SK-N-SH (cell line): ENCODE results near the gene MAP3K4. TPM values are rescaled to one million over a fixed set of nuclear protein-coding genes. Genes with fewer than 3 reads are reported as not detected.

ENCODE experiments used
- CTCF ChIA-PET: fragments of 300-600, 350-600 bp; formaldehyde crosslinking; extraction: SDS; loops from one replicate; lab custom pipeline; 2021; lab: Yijun Ruan, JAX
- POLR2A ChIA-PET: fragments of 350-600 bp; sonication (Branson Sonifier 250); formaldehyde crosslinking; extraction: SDS; loops from one replicate; lab custom pipeline; 2020; ENCODE audit warnings: antibody characterized with exemption, inconsistent platforms; lab: Yijun Ruan, JAX
- DNase-seq: peaks from one replicate; pipeline ENCODE4 v3.0.0; 2012
- H2AFZ ChIP-seq: fragments of 200-600 bp; sonication (generic); 2 replicates; pipeline ENCODE4 v1.8.1; 2016; ENCODE audit warnings: antibody characterized with exemption, mild to moderate bottlenecking, low read depth
- H3F3A ChIP-seq: fragments of 200-600 bp; sonication (generic); replicated peaks from 2 replicates; pipeline ENCODE3; 2016; ENCODE audit warnings: antibody characterized with exemption, mild to moderate bottlenecking; ENCODE audit not compliant: insufficient read depth
- H3K27ac ChIP-seq, 2 experiments: fragments of 200-500 bp in 1 of 2; fragments of 200-600 bp in 1 of 2; sonication (Bioruptor generic) in 1 of 2; sonication (generic), shearing (Covaris generic) in 1 of 2; 2 replicates each; pipeline versions ENCODE4 v1.5.1 to v1.6.1; 2014 to 2016; ENCODE audit warnings: low read depth in 2 of 2, inconsistent platforms in 1 of 2, low read length in 1 of 2, mild to moderate bottlenecking in 1 of 2, mixed read lengths in 1 of 2
- H3K27me3 ChIP-seq: fragments of 200-600 bp; sonication (generic), shearing (Covaris generic); 2 replicates; pipeline ENCODE4 v1.6.1; 2016; ENCODE audit warnings: mixed run types; ENCODE audit not compliant: insufficient read depth
- H3K36me3 ChIP-seq, 2 experiments: fragments of 200-500 bp in 1 of 2; fragments of 200-600 bp in 1 of 2; sonication (Bioruptor generic) in 1 of 2; sonication (generic) in 1 of 2; replicated peaks in 1 of 2; 2 replicates each; pipeline versions ENCODE3 to v1.5.1; 2014 to 2016; ENCODE audit warnings: low read length in 1 of 2, mild to moderate bottlenecking in 1 of 2; ENCODE audit not compliant: insufficient read depth in 2 of 2, control insufficient read depth in 1 of 2
- H3K4me1 ChIP-seq, 2 experiments: fragments of 200-500 bp in 1 of 2; fragments of 200-600 bp in 1 of 2; sonication (Bioruptor generic) in 1 of 2; sonication (generic), shearing (Covaris generic) in 1 of 2; 2 replicates each; pipeline versions ENCODE4 v1.5.1 to v1.6.1; 2014 to 2016; ENCODE audit warnings: low read depth in 1 of 2, low read length in 1 of 2, mixed run types in 1 of 2; ENCODE audit not compliant: insufficient read depth in 2 of 2, control insufficient read depth in 1 of 2
- H3K4me2 ChIP-seq: fragments of 200-600 bp; sonication (generic), shearing (Covaris generic); 2 replicates; pipeline ENCODE4 v1.6.1; 2017; ENCODE audit warnings: mixed run types
- H3K4me3 ChIP-seq, 2 experiments: fragments of 200-500 bp in 1 of 2; fragments of 200-600 bp in 1 of 2; sonication (Bioruptor generic) in 1 of 2; sonication (generic), shearing (Covaris generic) in 1 of 2; 2 replicates each; pipeline versions ENCODE4 v1.5.1 to v1.8.1; 2014 to 2016; ENCODE audit warnings: low read depth in 2 of 2, inconsistent platforms in 1 of 2, low read length in 1 of 2, mild to moderate bottlenecking in 1 of 2, mixed read lengths in 1 of 2, moderate library complexity in 1 of 2
- H3K79me2 ChIP-seq: fragments of 200-600 bp; sonication (generic); 2 replicates; pipeline ENCODE4 v1.8.1; 2017; ENCODE audit warnings: mild to moderate bottlenecking; ENCODE audit not compliant: insufficient read depth
- H3K9ac ChIP-seq: fragments of 200-600 bp; sonication (generic); 2 replicates; pipeline ENCODE4 v1.6.1; 2017; ENCODE audit warnings: mixed run types
- H3K9me2 ChIP-seq: fragments of 200-600 bp; sonication (generic); 2 replicates; pipeline ENCODE4 v1.6.1; 2017; ENCODE audit warnings: mixed run types
- H3K9me3 ChIP-seq: fragments of 200-600 bp; sonication (generic); 2 replicates; pipeline ENCODE4 v1.6.1; 2017; ENCODE audit warnings: mixed run types, mild to moderate bottlenecking, moderate library complexity
- H4K20me1 ChIP-seq: fragments of 200-600 bp; sonication (generic); 2 replicates; pipeline ENCODE4 v1.6.1; 2017; ENCODE audit warnings: mild to moderate bottlenecking, mixed run types; ENCODE audit not compliant: insufficient read depth
- ELF1 ChIP-seq: IDR thresholded peaks from 2 replicates; pipeline ENCODE4 v1.4.0; 2012
- EZH2phosphoT487 ChIP-seq: fragments of 200-600 bp; sonication (generic); IDR thresholded peaks from 2 replicates; pipeline ENCODE4 v1.6.1; 2017; ENCODE audit warnings: low read depth, mixed run types, mild to moderate bottlenecking, antibody characterized with exemption, moderate library complexity, borderline replicate concordance
- GATA2 ChIP-seq: sonication (generic); formaldehyde crosslinking; IDR thresholded peaks from 2 replicates; pipeline ENCODE4 v1.5.0; 2020; ENCODE audit warnings: mild to moderate bottlenecking, missing genetic modification reagents
- JUND ChIP-seq: IDR thresholded peaks from 2 replicates; pipeline ENCODE4 v1.4.0; 2012
- MEF2A ChIP-seq: IDR thresholded peaks from 2 replicates; pipeline ENCODE4 v1.4.0; 2012; ENCODE audit warnings: low read depth, borderline replicate concordance
- NRF1 ChIP-seq: IDR thresholded peaks from 2 replicates; pipeline ENCODE4 v1.6.1; 2012; ENCODE audit warnings: low read depth, mild to moderate bottlenecking, low read length
- POLR2AphosphoS5 ChIP-seq: IDR thresholded peaks from 2 replicates; pipeline ENCODE4 v1.6.1; 2012; ENCODE audit warnings: low read depth, low read length
- RAD21 ChIP-seq: IDR thresholded peaks from 2 replicates; pipeline ENCODE4 v1.6.1; 2012; ENCODE audit warnings: mild to moderate bottlenecking, low read length
- REST ChIP-seq: IDR thresholded peaks from 2 replicates; pipeline ENCODE4 v1.6.1; 2012; ENCODE audit warnings: mild to moderate bottlenecking, low read depth, low read length, moderate library complexity
- RXRA ChIP-seq: IDR thresholded peaks from 2 replicates; pipeline ENCODE4 v1.4.0; 2012; ENCODE audit warnings: low read depth, mild to moderate bottlenecking, borderline replicate concordance
- SIN3A ChIP-seq: IDR thresholded peaks from 2 replicates; pipeline ENCODE4 v1.6.1; 2012; ENCODE audit warnings: low read depth, mild to moderate bottlenecking, low read length, moderate library complexity, borderline replicate concordance
- SMC3 ChIP-seq: IDR thresholded peaks from 2 replicates; pipeline ENCODE4 v1.6.1; 2012; ENCODE audit warnings: low read depth, low read length, improper control_type of control experiment
- TAF1 ChIP-seq: IDR thresholded peaks from 2 replicates; pipeline ENCODE4 v1.6.1; 2012; ENCODE audit warnings: low read depth, mild to moderate bottlenecking, low read length, moderate library complexity, borderline replicate concordance
- YY1 ChIP-seq: IDR thresholded peaks from 2 replicates; pipeline ENCODE4 v1.4.0; 2012; ENCODE audit warnings: low read depth, mild to moderate bottlenecking
- WGBS: methylation state at CpG from one replicate; pipeline ENCODE4 v1.1.6; 2017; ENCODE audit warnings: low lambda C conversion rate; 5-methylcytosine and 5-hydroxymethylcytosine counted together
- polyA plus RNA-seq, 3 experiments: library from polyadenylated mRNA; depleted of rRNA; stranded (reverse); fragments of >200 nt; gene quantifications; 2 replicates each; pipeline ENCODE4 v1.2.3, GENCODE V29; 2012
- TF ChIP-seq, protein P1 (sequence below): fragments of 150-350 bp; IDR thresholded peaks from 2 replicates; pipeline ENCODE4 v1.6.1; 2017; ENCODE audit warnings: antibody characterized with exemption, low read length, low read depth, borderline replicate concordance
- TF ChIP-seq, protein P2 (sequence below): IDR thresholded peaks from 2 replicates; pipeline ENCODE4 v1.4.0; 2012; ENCODE audit warnings: low read depth

Gene MAP3K4
- polyA plus RNA-seq, 1 of the 3 experiments (the other 2 are of a cell fraction) = 6.8 TPM

DNA sequence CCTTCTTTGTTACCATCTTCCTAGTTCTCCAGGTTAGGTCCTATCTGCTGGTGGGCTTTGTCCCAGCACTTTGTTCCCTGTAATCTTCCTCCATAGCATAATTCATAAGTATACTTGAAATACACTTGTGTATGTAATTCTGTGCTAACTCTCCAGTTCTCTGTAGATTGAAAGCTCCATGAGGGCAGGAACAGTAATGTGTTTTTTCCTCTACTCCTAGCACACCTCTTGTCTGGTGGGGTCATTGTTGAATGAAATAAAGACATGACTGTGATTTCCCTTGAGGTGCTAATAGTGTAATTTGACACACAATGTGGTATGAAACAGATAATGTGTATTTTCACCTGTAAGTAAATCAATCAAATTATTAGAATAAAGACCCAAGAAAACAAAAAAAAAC lies 30.0 kb downstream of the MAP3K4 start:
- Histone ChIP-seq H3F3A (no peaks in the 10 kb centered on the region), H3K27me3 (no peaks in the 10 kb centered on the region), H3K9ac (no peak overlapping the region), H3K36me3 (peaks cover 0 to 3% of the 10 kb centered on the region in 2 experiments), H3K4me3 (no peak overlapping the region), H3K27ac (no peak overlapping the region), H3K4me2 (no peak overlapping the region), H3K79me2 (peaks cover 56% of the 10 kb centered on the region), H3K9me2 (no peaks in the 10 kb centered on the region), H3K4me1 (no peaks in the 10 kb centered on the region), H4K20me1 (0 out of 2 replicates have a peak, but pooled peaks cover 7% of the 10 kb centered on the region), H2AFZ (no peak overlapping the region), H3K9me3 (no peaks in the 10 kb centered on the region)
- ChIA-PET CTCF (interaction anchor here (1.0 kb wide), 2 partner anchors 11 to 350 kb away, joined by 3 to 4 read pairs; no protein-coding TSS in a partner anchor), POLR2A (no interaction called here)
- no peak for DNase-seq
- TF ChIP-seq REST = no peak
- TF ChIP-seq NRF1 = no peak
- TF ChIP-seq SMC3 = no peak
- TF ChIP-seq POLR2AphosphoS5 = no peak
- TF ChIP-seq, protein P1, sequence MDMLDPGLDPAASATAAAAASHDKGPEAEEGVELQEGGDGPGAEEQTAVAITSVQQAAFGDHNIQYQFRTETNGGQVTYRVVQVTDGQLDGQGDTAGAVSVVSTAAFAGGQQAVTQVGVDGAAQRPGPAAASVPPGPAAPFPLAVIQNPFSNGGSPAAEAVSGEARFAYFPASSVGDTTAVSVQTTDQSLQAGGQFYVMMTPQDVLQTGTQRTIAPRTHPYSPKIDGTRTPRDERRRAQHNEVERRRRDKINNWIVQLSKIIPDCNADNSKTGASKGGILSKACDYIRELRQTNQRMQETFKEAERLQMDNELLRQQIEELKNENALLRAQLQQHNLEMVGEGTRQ = no peak
- TF ChIP-seq GATA2 (CRISPR knock-in tag) = no peak
- TF ChIP-seq YY1 = no peak
- TF ChIP-seq ELF1 = no peak

DNA sequence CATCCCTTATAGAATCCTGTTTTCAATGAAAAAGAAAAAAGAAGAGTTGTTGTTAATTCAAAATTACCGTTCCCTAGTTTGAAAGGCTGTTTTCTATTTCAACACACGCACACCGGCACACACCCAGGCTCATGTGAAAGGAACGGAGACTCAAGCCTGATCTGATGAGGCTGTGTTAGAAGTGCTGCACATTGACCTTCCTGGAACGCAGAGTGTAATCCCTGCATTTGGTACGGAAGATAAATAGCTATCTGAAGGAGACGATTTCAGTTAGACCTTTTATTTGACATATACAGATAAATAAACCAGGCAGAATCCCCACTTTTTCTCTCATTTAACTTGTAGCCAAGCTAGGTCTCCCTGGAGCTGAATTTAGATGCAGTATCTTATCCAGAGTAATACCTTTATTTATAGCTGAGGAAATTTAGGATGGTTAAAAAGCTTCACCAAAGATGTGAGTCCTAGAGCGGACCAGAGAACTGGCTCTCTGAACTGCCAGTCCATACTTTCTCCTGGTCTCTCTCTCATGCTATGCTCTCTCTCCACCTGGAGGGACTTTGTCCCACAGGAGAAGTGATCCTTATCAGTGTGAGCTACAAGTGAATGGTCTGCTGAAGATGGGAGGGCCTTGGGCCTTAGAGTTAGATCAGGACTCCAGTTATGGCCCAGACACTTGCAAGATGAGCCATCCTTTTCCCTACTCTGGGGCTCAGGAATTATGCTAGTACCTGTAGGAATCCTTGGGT lies 30.6 kb downstream of the MAP3K4 start:
- Histone ChIP-seq H3K4me2 (no peak overlapping the region), H3K9me3 (no peaks in the 10 kb centered on the region), H4K20me1 (0 out of 2 replicates have a peak, but pooled peaks cover 7% of the 10 kb centered on the region), H3K4me3 (no peak overlapping the region), H3K4me1 (no peaks in the 10 kb centered on the region), H3K27me3 (no peaks in the 10 kb centered on the region), H3K36me3 (peaks cover 0 to 3% of the 10 kb centered on the region in 2 experiments), H3F3A (no peaks in the 10 kb centered on the region), H3K9ac (no peak overlapping the region), H3K9me2 (no peaks in the 10 kb centered on the region), H2AFZ (no peak overlapping the region), H3K79me2 (peaks cover 55% of the 10 kb centered on the region), H3K27ac (no peak overlapping the region)
- WGBS = 98% methylated on average over 8 of the region's 8 CpGs
- TF ChIP-seq RXRA (no peak), JUND (no peak), GATA2 (CRISPR knock-in tag) (no peak), SIN3A (no peak), TAF1 (no peak), EZH2phosphoT487 (no peak), RAD21 (no peak), REST (no peak), SMC3 (no peak), MEF2A (no peak)
- TF ChIP-seq, protein P1 = no peak
- TF ChIP-seq, protein P2, sequence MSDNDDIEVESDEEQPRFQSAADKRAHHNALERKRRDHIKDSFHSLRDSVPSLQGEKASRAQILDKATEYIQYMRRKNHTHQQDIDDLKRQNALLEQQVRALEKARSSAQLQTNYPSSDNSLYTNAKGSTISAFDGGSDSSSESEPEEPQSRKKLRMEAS = no peak
- POLR2A ChIA-PET = no interaction called here
- no peak for DNase-seq
- CTCF ChIA-PET = interaction anchor here (0.6 kb wide), 1 partner anchor 20 kb away, joined by 3 read pairs; no protein-coding TSS in a partner anchor
